Cerebellar nuclear complex (tissue), 1 donor: ENCODE measurements around the gene RTEL1.
"Not testable (repeated sequence)": the region's sequence is repeated elsewhere in the genome, so short reads cannot be mapped to it uniquely, and the experiment has no call there.

Source experiments
- DNase-seq, 2 experiments: peaks; one replicate each; lab custom pipeline; 2025; lab: John Stamatoyannopoulos, UW

Gene RTEL1

GRCh38 chr20:63657937-63658748 lies at the start of gene RTEL1:
TSS of gene RTEL1 (plus strand) at chr20:63658312. CDS start at chr20:63659403, 1,091 bp downstream.
- peak in 1 of 2 experiments; percentile 60 for DNase-seq

- DNase-seq = no peak
Measured at GRCh38 chr20:63610581-63611435, 47.3 kb upstream of the RTEL1 start.

- no peak for DNase-seq
Measured at GRCh38 chr20:63611646-63612045, 46.5 kb upstream of the RTEL1 start.

GRCh38 chr20:63612276-63612931 lies 45.7 kb upstream of the RTEL1 start:
- no peak for DNase-seq

GRCh38 chr20:63613863-63614594 lies 44.1 kb upstream of the RTEL1 start:
- not testable (repeated sequence) for DNase-seq

GRCh38 chr20:63617092-63617875 lies 40.8 kb upstream of the RTEL1 start:
- DNase-seq = no peak

GRCh38 chr20:63617876-63618265 lies 40.2 kb upstream of the RTEL1 start:
- no peak for DNase-seq

- DNase-seq = no peak
Measured at GRCh38 chr20:63618291-63618980, 39.7 kb upstream of the RTEL1 start.

GRCh38 chr20:63619086-63619485 lies 39.0 kb upstream of the RTEL1 start:
- DNase-seq = no peak

GRCh38 chr20:63619505-63619904 lies 38.6 kb upstream of the RTEL1 start:
- no peak for DNase-seq

- no peak for DNase-seq
Measured at GRCh38 chr20:63620991-63621390, 37.1 kb upstream of the RTEL1 start.

- no peak for DNase-seq
Measured at GRCh38 chr20:63622096-63622495, 36.0 kb upstream of the RTEL1 start.

- no peak for DNase-seq
Measured at GRCh38 chr20:63622732-63623131, 35.4 kb upstream of the RTEL1 start.

- no peak for DNase-seq
Measured at GRCh38 chr20:63624486-63624885, 33.6 kb upstream of the RTEL1 start.

- no peak for DNase-seq
Measured at GRCh38 chr20:63625771-63626423, 32.2 kb upstream of the RTEL1 start.

- DNase-seq = no peak
Measured at GRCh38 chr20:63626424-63627128, 31.5 kb upstream of the RTEL1 start, which contains the start of gene GMEB2. TSS of gene GMEB2 (minus strand) at chr20:63627101. CDS start at chr20:63619397, 7,704 bp downstream.

GRCh38 chr20:63627129-63627750 lies 30.9 kb upstream of the RTEL1 start:
- peak in 1 of 2 experiments; percentile 29 for DNase-seq

GRCh38 chr20:63627751-63628245 lies 30.3 kb upstream of the RTEL1 start:
- DNase-seq = no peak
